Measurements from ENCODE around the gene ZFP36L2.

The ZFP36L2 gene

DNA sequence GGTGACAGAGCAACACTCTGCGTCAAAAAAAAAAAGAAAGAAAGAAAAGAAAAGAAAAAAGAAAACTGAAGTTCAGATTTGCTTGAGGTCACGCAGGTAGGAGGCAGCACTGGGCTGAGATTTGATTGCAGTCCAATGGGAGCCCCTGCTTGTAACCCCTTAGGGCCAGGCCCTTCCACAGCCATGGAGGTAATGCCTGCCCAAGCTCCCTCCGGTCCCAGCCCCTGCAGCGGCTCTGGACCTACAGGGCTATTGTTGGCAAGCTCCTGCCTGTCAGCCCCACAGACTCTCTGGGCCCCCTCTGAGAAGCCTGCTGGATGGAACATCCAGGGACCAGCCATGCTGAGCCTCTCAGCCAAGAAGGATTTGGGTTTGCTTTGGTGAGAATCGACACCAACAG, 12.2 kb downstream of the ZFP36L2 start:
- DNase-seq (ENCODE audit: low read depth): no peak
- TF ChIP-seq, protein P1, sequence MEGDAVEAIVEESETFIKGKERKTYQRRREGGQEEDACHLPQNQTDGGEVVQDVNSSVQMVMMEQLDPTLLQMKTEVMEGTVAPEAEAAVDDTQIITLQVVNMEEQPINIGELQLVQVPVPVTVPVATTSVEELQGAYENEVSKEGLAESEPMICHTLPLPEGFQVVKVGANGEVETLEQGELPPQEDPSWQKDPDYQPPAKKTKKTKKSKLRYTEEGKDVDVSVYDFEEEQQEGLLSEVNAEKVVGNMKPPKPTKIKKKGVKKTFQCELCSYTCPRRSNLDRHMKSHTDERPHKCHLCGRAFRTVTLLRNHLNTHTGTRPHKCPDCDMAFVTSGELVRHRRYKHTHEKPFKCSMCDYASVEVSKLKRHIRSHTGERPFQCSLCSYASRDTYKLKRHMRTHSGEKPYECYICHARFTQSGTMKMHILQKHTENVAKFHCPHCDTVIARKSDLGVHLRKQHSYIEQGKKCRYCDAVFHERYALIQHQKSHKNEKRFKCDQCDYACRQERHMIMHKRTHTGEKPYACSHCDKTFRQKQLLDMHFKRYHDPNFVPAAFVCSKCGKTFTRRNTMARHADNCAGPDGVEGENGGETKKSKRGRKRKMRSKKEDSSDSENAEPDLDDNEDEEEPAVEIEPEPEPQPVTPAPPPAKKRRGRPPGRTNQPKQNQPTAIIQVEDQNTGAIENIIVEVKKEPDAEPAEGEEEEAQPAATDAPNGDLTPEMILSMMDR (conservative IDR thresholded peaks at IDR 0.05; ENCODE audit: low read length): no peak
- no peak overlapping the region for H3K4me3 ChIP-seq (ENCODE audit: low read length)

DNA sequence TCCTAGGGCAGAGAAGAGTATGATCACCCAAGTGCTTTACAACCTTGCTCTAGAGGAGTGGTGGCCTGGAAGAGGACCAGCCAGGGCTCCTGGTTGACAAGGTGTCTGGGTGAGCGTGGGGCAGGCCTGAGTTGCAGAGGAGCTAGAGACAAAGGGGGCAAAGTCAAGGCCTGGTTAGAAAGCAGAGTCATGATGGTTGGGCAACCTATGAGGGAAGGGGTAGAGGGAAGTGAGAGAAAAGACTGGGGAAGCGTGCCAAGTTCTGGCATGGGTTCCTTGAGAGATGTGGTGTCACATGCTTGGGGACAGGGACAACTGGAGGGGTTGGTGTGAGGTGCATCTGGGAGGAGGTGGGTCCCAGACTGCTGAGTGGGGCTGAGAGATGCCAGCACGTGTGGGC, 13.5 kb downstream of the ZFP36L2 start:
- DNase-seq (ENCODE audit: low read depth): no peak
- TF ChIP-seq, protein P1 (conservative IDR thresholded peaks at IDR 0.05; ENCODE audit: low read length): no peak

DNA sequence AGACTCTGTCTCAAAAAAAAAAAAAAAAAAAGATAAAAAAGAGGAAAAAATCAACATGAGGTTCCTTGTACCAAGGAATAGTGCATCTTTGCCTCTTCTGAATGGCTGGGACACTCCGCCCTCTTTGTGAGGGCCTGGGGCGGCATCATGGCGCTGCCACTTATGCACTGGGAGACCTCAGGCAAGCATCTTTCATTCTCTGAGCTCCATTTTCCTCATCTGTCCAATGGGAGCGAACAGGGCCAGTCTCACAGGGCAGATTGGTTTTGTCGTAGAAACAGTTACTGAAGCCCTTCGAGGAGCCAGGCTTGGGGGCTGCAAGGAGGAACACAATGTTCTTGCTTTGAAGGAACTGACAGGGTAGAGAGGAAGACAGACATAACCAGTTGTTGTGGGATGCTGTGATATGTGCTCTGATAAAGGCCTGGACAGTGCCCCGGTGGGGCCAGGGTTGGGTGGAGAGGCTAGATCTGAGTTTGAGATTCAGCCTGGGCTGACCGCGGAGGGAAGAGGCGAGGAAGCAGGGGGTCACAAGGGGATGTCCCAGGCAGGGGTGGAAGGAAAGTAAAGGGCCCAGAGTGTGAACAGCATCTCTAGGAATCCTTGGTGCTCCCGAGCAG, 14.1 kb downstream of the ZFP36L2 start:
- TF ChIP-seq, protein P1 (conservative IDR thresholded peaks at IDR 0.05; ENCODE audit: low read length): no peak
- H3K4me3 ChIP-seq (ENCODE audit: low read length): no peak overlapping the region
- no peak for DNase-seq (ENCODE audit: low read depth)

More for the DNA sequence above, 13.5 kb downstream of the ZFP36L2 start:
- no peak overlapping the region for H3K4me3 ChIP-seq (ENCODE audit: low read length)

DNA sequence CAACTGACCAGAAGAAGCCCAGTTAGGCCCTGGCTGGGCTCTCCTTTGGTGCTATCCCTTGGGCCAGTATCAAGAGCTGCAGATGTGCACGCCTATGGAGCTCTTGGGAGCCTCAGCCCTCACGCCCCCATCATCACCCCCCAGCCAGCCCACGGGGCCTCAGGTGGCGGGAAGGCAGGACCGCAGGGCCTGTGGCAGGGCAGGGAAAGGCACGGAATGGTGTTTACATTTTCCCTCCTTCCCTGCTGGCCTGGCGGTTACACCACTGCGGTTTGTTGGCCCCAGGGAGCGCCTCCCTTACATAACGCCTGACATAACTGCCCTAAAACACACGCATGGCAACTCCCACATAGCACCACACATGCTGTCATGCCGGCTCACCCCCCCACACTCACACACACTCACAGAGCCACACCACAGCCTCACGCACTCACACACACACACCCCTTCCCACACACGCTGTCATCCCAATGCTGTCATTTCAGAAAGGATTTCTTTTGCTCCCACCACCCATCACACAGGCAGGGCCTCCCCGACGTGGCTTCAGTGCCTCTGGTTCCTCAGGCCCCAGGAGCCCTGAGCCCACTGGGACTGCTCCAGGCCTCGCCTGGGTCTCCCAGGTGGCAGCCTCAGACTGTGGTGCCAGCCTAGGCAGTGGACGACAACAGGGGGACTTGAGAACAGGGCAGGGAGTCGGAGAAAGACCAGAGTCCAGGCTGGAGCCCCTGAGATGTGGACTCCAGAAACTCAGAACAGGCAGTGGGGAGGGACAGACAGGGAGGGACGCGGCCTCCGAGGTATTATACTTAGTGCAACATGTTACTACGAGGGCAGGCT, 15.7 kb downstream of the ZFP36L2 start:
- peak; percentile 96 for DNase-seq (ENCODE audit: low read depth)
- TF ChIP-seq, protein P1 (conservative IDR thresholded peaks at IDR 0.05; ENCODE audit: low read length): no peak
- no peak overlapping the region for H3K4me3 ChIP-seq (ENCODE audit: low read length)

DNA sequence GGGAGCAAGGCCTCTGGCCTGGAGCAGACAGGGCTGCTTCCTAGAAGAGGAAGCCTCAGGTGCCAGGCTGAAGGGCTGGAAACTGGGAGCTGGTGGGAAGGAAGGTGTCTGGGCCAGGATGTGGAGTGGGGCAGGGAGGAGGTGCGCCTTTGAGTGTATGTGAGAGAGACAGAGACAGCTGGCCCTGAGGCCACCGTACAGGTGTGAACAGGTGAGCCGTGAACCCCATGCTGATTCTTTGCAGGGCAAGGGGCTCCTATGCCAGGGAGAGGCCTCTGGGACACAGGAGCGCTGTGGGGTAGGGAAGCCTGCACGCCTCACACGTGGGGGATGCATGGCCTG, 16.3 kb downstream of the ZFP36L2 start:
- no peak overlapping the region for H3K4me3 ChIP-seq (ENCODE audit: low read length)
- TF ChIP-seq, protein P1 (conservative IDR thresholded peaks at IDR 0.05; ENCODE audit: low read length): no peak
- DNase-seq (ENCODE audit: low read depth): no peak

DNA sequence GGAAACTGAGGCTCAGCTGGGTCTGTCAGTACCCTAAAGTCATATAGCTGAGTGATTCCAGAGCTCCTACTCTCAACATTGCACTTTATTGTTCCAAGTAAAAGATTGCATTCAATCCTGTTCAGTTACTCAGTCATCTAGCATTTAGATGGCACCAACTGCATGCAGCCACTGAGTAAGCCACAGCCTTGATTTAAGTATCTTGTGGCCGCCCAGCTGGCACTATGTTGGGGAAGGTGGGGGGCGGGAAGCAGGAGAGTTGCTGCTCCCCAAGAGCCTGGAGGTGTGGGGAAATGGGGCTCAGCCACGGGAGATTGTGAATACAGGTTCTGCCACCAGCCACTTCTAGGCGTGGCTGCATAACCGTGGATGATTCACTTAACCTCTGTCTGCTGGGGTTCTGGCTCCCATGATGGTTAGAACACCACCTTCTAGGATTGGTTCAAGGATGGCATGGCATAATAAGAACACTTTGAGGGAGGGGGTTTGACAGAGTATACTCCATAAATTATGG, 17.1 kb downstream of the ZFP36L2 start:
- DNase-seq (ENCODE audit: low read depth): no peak
- TF ChIP-seq, protein P1 (conservative IDR thresholded peaks at IDR 0.05; ENCODE audit: low read length): no peak
- no peak overlapping the region for H3K4me3 ChIP-seq (ENCODE audit: low read length)
